Colon (tissue), 2 donors: Measurements from ENCODE around the gene PSMB7.

Experiments
- FAIRE-seq: peaks from 2 replicates; lab custom pipeline; 2012; peaks lifted over from hg19 to GRCh38; lab: Jason Lieb, UNC
- donor health status: control.
- donor health status: control.

PSMB7 gene

GRCh38 chr9:124325816-124326215 lies 89.4 kb downstream of the PSMB7 start:
- no peak for FAIRE-seq

- no peak for FAIRE-seq
These were observed 91.3 kb downstream of the PSMB7 start for GRCh38 chr9:124323904-124324303.

- no peak for FAIRE-seq
These were observed 92.4 kb downstream of the PSMB7 start for GRCh38 chr9:124322618-124323432.

- FAIRE-seq = no peak
These were observed 93.3 kb downstream of the PSMB7 start for GRCh38 chr9:124321935-124322334.

- FAIRE-seq = no peak
These were observed 93.8 kb downstream of the PSMB7 start for GRCh38 chr9:124321416-124321815.

- FAIRE-seq = no peak
These were observed 94.9 kb downstream of the PSMB7 start for GRCh38 chr9:124320062-124320973.

GRCh38 chr9:124315882-124316281 lies 99.4 kb downstream of the PSMB7 start:
- no peak for FAIRE-seq

DNA sequence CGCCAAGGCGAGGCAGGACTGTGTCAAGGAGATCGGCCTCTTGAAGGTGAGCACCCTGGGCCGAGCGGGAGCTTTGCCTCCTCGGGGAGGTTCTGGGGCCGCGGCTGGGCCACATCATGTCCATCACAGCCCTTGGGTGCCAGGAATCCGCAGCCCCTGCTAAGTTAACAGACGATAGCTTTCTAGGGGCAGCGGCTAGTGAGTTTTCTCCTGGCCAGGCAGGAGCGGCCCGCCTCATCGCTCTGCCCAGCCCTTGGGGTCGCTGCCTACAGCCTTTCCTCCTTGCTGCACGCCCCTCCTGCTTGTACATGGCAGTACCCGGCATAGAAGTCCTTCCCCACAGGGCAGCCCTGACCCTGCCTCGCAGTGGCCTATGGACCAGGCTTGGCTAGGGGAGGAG lies 101.3 kb downstream of the PSMB7 start:
- no peak for FAIRE-seq

DNA sequence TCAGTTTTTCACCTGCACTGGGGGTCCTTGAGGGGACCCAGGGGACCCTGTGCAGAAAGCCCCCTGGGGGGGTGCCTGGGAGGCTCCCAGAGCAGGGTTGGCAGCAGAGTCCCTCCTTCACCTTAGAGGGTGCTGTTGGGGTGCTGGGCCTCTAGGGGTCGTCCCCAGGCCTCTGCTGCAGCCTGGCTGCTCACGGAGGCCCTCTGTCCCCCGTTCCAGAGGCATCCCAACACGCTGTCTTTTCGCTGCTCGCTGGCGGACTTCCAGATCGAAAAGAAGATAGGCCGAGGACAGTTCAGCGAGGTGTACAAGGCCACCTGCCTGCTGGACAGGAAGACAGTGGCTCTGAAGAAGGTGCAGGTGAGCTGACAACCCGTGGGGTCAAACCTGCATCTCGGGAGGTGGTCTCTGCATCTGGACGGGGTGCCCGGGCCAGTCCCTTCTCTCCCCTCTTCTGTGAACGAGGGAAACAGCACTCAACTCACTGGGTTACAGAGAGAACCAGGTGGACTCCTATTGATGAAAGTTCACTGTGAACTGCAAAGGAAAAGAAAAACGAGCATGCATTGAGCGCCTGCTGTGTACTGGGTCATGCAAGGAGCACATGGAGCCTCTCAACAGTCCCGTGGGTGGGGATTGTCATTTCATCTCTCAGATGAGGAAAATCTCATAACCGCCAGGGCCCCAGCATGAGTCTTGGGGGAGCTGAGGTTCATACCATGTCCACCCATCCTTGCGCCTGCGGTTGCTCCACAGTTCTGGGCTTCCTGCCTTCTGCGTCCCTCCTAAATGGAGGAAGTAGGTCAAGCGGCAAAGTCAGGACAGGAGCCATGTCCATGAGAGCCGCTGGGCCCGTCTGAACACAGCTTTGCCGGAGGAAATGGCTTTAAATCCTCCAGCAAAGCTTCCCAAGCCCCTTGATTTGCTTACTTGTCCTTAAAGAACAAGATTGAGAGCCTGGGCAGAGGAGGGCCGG lies 102.7 kb downstream of the PSMB7 start:
- no peak for FAIRE-seq

- no peak for FAIRE-seq
These were observed 104.0 kb downstream of the PSMB7 start for GRCh38 chr9:124311283-124311682.

GRCh38 chr9:124309667-124310084 lies 105.6 kb downstream of the PSMB7 start:
- FAIRE-seq = no peak

- FAIRE-seq = no peak
These were observed 106.4 kb downstream of the PSMB7 start for GRCh38 chr9:124308606-124309491.

DNA sequence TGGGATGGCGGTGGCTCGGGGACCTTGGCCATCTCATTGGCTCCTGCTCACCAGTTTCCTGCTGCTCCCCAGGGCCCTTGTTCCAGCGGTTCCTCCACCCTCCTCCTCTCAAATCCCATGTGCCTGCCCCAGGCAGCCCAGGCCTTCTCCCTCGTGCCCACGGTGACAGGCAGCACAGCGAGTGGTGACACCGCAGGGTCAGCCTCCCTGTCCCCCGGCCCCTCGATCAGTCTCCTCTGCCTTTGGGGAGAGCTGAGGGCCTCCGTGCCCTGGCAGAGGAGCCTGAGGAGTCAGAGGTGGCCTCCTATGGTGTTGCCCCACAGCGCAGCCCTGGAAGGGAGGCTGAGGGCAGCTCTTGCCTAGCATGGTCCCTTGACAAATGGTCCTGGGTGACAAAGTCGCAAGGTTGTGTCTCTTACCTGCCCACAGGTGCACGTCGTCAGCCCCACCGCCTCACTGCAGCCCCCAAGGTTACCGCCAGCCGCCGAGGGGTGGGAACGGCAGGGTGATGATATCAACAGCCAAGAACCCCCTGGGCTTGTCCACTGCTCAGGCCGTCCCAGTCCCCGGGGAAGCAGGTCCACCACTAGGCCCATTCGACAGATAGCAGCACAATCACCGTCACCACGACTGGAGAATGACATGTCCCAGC lies 107.7 kb downstream of the PSMB7 start:
- no peak for FAIRE-seq

DNA sequence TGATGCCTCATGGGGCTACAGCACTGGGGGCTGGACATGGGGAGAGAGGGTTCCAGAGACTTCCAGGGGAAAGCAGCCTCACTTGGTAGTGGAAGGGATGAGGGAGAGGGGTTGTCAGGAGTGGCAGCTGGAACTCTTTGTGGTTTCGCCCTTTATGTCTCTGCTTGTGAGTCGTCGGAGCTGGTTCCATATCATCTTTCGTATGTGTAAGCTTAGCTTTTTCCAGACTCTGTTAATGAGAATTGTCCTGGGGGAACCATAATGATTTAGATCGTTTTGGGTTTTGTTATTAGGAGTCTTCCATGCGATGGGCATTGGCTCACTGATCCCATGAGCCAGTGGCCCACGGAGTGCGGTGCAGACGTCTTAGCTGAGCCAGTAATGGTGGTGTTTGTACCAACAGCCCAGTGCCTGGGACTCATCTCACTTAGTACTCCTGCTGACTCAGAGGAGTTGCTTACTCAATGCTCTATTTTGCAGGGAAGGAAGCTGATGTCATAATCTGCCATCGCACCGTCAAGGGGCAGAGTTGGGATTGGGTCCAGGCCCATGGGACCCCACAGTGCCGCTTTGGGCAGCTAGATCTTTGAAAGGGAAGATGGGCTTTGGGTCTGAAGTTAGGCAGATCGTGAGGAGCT lies 109.0 kb downstream of the PSMB7 start:
- FAIRE-seq = no peak

- FAIRE-seq = no peak
These were observed 111.0 kb downstream of the PSMB7 start for GRCh38 chr9:124304285-124304684.

DNA sequence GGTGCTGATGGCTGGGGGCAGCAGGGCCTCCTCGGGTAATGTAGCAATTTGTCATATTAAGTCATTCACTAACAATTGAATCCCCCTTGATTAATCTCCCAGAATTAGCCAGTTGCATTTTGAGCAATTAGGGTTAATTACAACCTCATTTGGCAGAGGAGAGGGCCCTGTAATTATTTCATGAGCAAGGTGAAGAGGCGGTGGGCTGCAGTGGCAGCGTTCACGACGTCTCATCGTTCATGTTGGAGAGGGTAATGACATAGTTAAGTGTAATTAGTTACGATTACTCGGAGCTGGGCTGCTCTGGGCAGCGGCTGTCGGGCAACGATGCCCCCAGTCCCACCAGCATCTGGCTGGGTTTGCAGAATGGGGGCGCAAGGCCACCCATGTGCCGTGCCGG lies 111.5 kb downstream of the PSMB7 start:
- FAIRE-seq = no peak
